Measurements from ENCODE around the gene ATP5F1B. TPM values are rescaled to one million over a fixed set of nuclear protein-coding genes. Genes with fewer than 3 reads are reported as not detected.

The ATP5F1B gene
- total RNA-seq, 1 experiment from 2014 or later: 559 TPM

DNA sequence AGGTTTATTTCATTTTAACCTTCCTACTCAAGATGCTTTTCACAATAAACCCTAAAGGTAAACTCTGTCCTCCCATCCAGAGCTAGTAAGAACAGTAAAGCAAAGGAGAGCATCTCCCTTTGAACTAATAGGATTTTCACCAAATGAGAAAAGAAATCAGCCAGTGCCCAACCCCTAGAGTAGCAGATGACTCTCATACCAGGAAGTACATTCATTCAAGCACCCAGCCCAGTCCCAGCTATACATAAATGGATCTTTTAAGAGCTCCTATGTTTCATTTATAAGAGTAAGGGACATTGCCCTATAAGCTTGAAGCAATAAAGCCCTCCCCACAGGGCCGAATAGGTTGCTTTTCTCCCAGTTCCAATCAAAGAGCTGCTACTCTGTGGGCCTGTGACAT, 23.2 kb downstream of the ATP5F1B start:
- DNase-seq (ENCODE audit: low read depth): no peak

DNA sequence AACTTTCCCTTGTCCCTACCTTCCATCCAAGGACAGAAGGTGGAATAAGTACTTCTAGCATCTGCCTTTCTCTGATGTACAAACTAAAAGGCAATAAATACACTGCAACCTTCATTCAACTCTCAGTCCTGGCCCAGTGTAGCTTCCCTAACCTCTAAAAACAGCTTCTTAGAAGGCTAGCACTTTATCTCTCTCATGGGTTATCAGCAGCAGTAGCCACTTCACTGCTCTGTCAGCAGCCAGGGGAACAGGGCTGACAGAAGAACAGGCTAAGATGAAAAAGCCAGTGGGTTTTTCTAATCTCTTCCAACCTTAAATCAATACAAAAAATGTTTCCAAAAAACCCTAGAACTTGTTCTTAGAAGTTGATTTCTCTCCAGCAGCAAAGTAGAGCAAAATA, 28.9 kb downstream of the ATP5F1B start:
- no peak for DNase-seq (ENCODE audit: low read depth)

DNA sequence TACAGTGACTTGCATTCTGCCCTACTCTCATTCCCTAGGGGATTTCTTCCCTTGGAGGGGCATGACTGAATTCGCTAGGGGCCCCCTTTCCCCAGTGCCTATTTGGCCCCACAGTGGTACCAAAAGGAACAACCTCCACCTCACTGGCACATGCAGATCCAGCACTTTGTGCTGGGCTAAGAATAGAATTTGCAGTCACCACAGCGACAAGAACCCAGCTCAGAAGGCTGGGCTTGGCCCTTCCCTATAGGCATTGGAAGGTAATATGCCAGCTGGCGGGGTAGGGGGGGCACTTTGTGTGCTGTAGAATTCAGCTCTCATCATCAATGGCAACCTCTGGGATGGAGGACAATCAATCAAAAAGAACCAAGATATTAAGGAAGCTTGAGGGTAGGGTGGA, 29.5 kb downstream of the ATP5F1B start:
- no peak for DNase-seq (ENCODE audit: low read depth)

DNA sequence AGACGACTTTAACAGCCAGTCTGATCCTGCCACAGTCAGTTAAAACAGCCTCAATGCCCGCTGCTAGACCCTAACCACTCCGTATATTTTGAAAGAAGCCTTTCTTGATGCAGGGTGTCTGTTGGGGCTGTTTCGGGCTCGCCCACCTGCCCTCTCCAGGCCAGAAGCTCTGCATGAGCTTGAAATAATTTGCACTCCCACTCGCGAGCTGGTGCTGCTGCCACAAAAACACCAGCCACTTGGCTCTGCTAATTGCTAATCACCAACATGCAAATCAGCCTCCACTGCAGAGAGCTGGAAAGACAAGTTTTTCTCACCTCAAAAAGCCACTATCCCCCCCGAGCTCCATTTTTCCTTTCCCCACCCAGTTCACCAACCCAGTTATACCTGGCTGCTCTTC, 31.2 kb downstream of the ATP5F1B start:
- DNase-seq (ENCODE audit: low read depth): no peak

DNA sequence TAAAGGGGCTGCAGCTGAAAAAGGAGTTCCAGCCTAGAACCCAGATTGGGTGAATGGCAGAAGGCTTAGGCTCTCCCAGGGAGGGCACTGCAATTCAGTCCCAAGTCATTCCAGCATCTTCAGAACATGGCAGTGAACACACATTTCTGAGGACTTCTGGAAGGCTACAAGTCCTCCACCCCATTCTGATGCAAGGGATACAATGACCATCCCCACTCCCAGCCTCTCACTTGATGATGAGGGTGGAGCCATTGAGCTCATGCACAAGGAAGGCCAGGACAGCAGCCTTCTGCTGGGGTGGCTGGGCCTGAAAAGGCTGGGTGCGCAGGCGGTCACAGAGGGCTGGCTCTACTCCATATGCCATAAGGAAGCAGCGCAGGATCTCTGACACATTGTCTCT, 41.4 kb downstream of the ATP5F1B start:
- DNase-seq (ENCODE audit: low read depth): no peak

DNA sequence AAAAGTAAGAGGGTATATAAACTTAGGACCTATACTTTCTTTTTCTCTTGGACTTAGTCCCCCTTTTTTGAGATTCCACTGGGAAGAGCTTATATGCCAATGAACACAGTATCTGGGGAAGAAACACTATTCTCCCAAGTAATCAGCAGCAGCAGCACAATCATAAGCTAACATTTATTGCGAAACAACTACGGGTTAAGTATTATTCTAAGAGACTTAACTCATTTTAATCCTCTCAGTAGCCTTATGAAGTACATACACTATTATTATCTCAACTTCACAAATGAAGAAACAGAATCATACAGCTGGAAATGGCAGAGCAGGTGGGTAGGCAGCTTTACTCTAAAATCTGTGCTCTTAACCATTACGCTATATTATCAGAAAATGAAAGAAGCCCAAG, 43.5 kb downstream of the ATP5F1B start:
- DNase-seq (ENCODE audit: low read depth): no peak

GRCh38 chr12:56601503-56601902, 44.3 kb downstream of the ATP5F1B start:
- no peak for DNase-seq (ENCODE audit: low read depth)

GRCh38 chr12:56600753-56601152, 45.0 kb downstream of the ATP5F1B start:
- no peak for DNase-seq (ENCODE audit: low read depth)

- no peak for DNase-seq (ENCODE audit: low read depth)
These were observed 46.0 kb downstream of the ATP5F1B start for GRCh38 chr12:56599797-56600196.

GRCh38 chr12:56599041-56599440, 46.7 kb downstream of the ATP5F1B start:
- no peak for DNase-seq (ENCODE audit: low read depth)

DNA sequence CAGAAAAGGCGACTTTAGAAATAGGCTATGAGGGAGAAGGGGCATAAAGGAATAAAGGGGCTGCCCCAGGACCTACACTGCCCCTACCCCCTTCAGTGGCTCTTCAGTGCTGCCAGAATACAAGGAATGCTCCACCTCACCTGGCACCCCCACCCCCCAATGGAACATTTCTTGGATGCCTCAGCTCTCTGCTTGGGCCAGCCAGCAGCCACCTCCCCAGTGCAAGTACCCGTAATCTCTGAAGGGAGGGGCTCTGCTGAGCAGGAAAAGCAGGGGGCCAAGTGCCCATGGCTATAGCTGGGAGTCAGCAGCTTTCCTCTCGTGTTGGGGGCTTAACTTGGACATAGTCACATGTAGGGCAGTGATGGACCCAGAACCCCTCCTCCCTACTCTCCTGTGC, 49.0 kb downstream of the ATP5F1B start:
- no peak for DNase-seq (ENCODE audit: low read depth)

DNA sequence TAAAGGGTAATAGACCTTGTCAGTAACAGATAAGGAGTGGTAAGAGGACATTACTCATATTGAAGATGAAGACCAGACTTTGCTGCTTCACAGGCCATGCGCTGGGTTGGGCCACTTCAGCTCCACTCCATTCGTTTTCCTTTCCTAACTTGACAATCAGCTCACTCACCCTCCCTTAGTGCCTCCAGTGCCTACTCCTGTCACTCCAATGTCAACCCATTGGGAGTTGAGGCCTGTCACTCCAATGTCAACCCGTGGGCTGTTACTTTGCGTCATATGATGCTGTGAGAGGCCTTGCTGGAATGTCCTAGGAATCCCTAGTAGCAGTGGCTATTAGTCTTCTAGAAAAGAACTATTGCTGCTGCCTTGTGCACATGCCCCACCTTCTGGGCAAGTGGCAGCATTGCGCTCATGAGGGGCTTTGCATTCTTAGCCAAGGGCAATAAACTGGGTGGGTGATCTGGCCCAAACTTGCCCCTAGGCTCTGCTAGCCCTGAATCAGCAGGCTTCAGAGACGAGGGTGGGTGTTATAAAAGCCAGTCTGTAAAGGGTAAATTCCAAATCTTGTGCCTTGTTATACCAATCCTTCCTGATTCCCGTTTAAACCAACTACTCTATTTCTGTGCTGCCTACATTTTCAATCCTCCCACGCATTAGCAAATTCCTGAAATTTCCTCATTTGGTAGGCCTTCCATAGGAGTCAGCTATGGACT, 51.7 kb downstream of the ATP5F1B start:
- DNase-seq (ENCODE audit: low read depth): peak; percentile 66

- no peak for DNase-seq (ENCODE audit: low read depth)
These were observed 53.8 kb downstream of the ATP5F1B start for GRCh38 chr12:56591961-56592360.

DNA sequence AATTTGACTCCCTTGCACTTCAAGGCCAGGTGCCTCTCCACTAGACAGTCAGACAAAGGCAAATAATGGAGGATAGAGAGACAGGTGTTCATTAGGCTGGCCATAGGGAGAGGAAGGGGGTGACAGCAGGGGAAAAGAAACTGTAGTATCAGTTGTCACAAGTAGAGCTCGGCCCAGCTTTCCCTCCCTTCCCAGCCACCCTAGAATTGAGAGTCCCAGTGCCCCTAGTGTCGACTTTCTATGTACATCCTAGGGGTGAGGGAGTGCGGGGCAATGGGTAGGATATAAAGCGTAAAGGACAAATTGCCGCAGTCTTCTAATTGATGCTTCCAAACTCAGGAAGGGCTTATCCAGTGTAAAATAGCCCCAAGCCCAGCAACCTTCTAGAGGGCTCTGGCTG, 54.7 kb downstream of the ATP5F1B start:
- no peak for DNase-seq (ENCODE audit: low read depth)

GRCh38 chr12:56590237-56590830, 55.5 kb downstream of the ATP5F1B start:
- DNase-seq (ENCODE audit: low read depth): peak; percentile 33

GRCh38 chr12:56589783-56590182, 56.0 kb downstream of the ATP5F1B start:
- no peak for DNase-seq (ENCODE audit: low read depth)

Other genes starting within 250 kb of the ATP5F1B start
- 6.5 and 11.9 TPM in 2 replicates for gene TIMELESS, start 196.6 kb downstream of the ATP5F1B start, total RNA-seq (2014; rRNA removed; shearing (Covaris generic))
- gene MIP, start 191.3 kb downstream of the ATP5F1B start, total RNA-seq (2014; rRNA removed; shearing (Covaris generic)): 0.15 TPM in 1 of 2 replicates, not detected in the other
- gene SPRYD4, start 177.4 kb downstream of the ATP5F1B start, total RNA-seq (2014; rRNA removed; shearing (Covaris generic)): 1.3 and 1.4 TPM in 2 replicates
- gene GLS2, start 157.8 kb downstream of the ATP5F1B start, total RNA-seq (2014; rRNA removed; shearing (Covaris generic)): 0.32 TPM in 1 of 2 replicates, not detected in the other
- gene RBMS2, start 124.2 kb downstream of the ATP5F1B start, total RNA-seq (2014; rRNA removed; shearing (Covaris generic)): 10.7 and 14.8 TPM in 2 replicates
- gene BAZ2A, start 15.7 kb downstream of the ATP5F1B start, total RNA-seq (2014; rRNA removed; shearing (Covaris generic)): 24.0 and 29.0 TPM in 2 replicates
- 112 and 181 TPM in 2 replicates for gene PTGES3, start 42.3 kb upstream of the ATP5F1B start, total RNA-seq (2014; rRNA removed; shearing (Covaris generic))
- gene NACA, start 79.3 kb upstream of the ATP5F1B start, total RNA-seq (2014; rRNA removed; shearing (Covaris generic)): 1,267 and 1,373 TPM in 2 replicates
- 51.0 and 52.5 TPM in 2 replicates for gene PRIM1, start 106.3 kb upstream of the ATP5F1B start, total RNA-seq (2014; rRNA removed; shearing (Covaris generic))
- gene HSD17B6, start 117.3 kb upstream of the ATP5F1B start, total RNA-seq (2014; rRNA removed; shearing (Covaris generic)): 0.84 and 1.5 TPM in 2 replicates

All from M059J (cell line).